Colonic mucosa (tissue), 4 donors: ENCODE data around the gene MYPOP. TPM values are rescaled to one million over a fixed set of nuclear protein-coding genes. Genes with fewer than 3 reads are reported as not detected.

Experiments used
- DNase-seq: peaks from one replicate; pipeline ENCODE4 v3.0.0-alpha.2; 2020
- H3K27ac ChIP-seq: fragments of 200-600 bp; one replicate; pipeline ENCODE4 v1.8.0; 2021
- H3K27me3 ChIP-seq: fragments of 200-600 bp; one replicate; pipeline ENCODE4 v1.8.0; 2021
- H3K36me3 ChIP-seq: fragments of 200-600 bp; one replicate; pipeline ENCODE4 v1.8.0; 2021
- H3K4me1 ChIP-seq: fragments of 200-600 bp; one replicate; pipeline ENCODE4 v1.8.0; 2021; ENCODE audit warnings: mild to moderate bottlenecking
- H3K4me3 ChIP-seq: fragments of 200-600 bp; one replicate; pipeline ENCODE4 v1.8.0; 2021
- H3K9ac ChIP-seq, 2 donors: one replicate each; pipeline ENCODE4 v1.7.0; 2013; ENCODE audit warnings: control low read depth in 2 of 2, low read depth in 2 of 2, low read length in 2 of 2
- H3K9me3 ChIP-seq: fragments of 200-600 bp; one replicate; pipeline ENCODE4 v1.8.0; 2021
- intact Hi-C: fragments of 100-400 bp; cut with DNase I; formaldehyde crosslinking; loops from one replicate; pipeline ENCODE4 v1.14.1; 2022
- total RNA-seq, 2 donors: library from RNA; stranded (reverse); fragmentation: NEBNext Ultra II Directional in 1 of 2; extraction: Animal tissue kit (Norgen Biotek cat#: 25700) in 1 of 2; gene quantifications; one replicate each; pipeline ENCODE4 v1.2.1, GENCODE V29; 2021
- TF ChIP-seq, protein P1 (sequence below): fragments of 200-600 bp; IDR thresholded peaks from one replicate; pipeline ENCODE4 v1.8.0; 2022; ENCODE audit warnings: antibody characterized with exemption, mild to moderate bottlenecking
- donor health status: healthy.
- donor health status: DM: no; HTN: no; CAD: no.
- donor health status: DM: no; HTN: no; CAD: no.

The MYPOP gene
- total RNA-seq, 2 donors from 2014 or later: 8.9 to 9.0 TPM

DNA sequence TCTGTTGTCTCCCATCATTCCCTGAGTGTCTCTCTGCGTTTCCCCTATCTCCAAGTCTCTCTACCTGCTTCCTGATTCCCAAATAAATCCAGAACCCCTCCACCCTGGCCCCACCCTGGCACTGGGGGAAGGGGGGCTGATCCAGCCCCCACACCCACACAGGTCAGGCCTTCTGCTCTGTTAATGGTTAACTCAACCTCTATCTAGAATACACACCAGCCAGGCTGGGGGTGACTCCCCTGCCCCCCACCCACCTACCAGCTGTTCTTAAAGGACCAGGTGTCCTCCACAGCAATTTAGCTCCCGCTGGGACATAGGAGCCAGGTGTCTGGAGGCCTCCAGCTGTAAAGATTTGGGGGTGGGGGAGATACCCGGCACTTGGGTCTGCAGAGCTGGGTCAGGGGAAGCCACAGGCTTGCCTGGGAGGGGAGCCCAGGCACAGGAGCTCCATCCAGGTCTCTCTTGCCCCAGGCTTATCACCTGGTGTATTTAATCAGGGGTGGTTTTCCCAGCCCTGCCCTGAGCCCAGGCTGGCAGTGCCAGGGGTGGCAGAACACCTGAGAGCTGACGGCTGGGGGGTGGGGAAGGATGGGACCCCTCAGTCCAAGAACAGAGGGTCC, 20.4 kb downstream of the MYPOP start:
- DNase-seq: peak; percentile 86
- intact Hi-C loops: loop anchor here (10.0 kb wide), 1 partner anchor 67 kb away; the partner anchor contains the start of gene RSPH6A
- peaks cover 25% of the 10 kb centered on the region for H3K4me1 ChIP-seq
- TF ChIP-seq, protein P1, sequence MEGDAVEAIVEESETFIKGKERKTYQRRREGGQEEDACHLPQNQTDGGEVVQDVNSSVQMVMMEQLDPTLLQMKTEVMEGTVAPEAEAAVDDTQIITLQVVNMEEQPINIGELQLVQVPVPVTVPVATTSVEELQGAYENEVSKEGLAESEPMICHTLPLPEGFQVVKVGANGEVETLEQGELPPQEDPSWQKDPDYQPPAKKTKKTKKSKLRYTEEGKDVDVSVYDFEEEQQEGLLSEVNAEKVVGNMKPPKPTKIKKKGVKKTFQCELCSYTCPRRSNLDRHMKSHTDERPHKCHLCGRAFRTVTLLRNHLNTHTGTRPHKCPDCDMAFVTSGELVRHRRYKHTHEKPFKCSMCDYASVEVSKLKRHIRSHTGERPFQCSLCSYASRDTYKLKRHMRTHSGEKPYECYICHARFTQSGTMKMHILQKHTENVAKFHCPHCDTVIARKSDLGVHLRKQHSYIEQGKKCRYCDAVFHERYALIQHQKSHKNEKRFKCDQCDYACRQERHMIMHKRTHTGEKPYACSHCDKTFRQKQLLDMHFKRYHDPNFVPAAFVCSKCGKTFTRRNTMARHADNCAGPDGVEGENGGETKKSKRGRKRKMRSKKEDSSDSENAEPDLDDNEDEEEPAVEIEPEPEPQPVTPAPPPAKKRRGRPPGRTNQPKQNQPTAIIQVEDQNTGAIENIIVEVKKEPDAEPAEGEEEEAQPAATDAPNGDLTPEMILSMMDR: no peak
- H3K9ac ChIP-seq: peak overlapping the region in 1 of 2 donors; percentile 90
- H3K4me3 ChIP-seq: peak overlapping the region; percentile 16
- no peaks in the 10 kb centered on the region for H3K36me3 ChIP-seq
- H3K9me3 ChIP-seq: no peaks in the 10 kb centered on the region
- peak overlapping the region; percentile 75 for H3K27ac ChIP-seq
- H3K27me3 ChIP-seq: no peaks in the 10 kb centered on the region

DNA sequence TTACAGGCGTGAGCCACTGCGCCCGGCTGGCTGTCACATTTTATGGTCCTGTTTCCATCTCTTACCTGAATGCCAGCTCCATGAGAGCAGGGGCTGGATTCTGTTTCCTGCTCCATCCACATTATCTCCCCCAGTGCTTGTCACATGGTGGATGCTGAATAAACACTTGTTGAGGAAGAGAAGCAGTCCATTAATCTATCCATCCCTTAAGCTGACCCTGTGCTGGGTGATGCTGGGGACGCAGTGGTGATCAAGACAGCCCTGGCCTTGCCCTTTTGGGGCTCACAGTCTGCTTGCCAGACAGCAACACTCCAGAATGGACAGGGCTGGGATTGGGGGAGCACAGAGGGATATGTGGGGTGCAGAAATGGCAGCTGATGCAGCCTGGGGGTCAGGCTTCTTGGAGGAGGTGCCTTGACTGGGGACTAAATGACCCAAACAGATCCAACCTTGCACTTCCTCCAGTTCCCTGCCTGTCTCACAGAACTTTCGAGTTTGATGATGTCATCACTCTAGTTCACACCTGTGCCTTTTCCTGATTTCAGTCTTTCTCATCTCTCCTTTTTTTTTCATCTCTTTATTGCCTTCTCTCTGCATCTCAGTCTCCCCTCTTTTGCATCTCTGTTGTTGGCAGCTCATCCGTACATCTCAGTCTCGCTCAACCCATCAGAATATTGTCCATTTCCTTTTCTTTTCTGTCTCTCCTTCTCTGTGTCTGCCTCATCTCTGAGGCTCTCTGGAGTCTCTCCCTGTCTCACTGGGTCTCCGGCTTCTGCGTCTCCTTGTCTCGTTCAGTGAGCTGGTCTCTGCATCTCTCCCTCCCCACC, 21.1 kb downstream of the MYPOP start:
- H3K9ac ChIP-seq: peak overlapping the region in 1 of 2 donors; percentile 90
- TF ChIP-seq, protein P1: no peak
- H3K27me3 ChIP-seq: no peaks in the 10 kb centered on the region
- peak; percentile 42 for DNase-seq
- peaks cover 30% of the 10 kb centered on the region for H3K4me1 ChIP-seq
- no peaks in the 10 kb centered on the region for H3K36me3 ChIP-seq
- H3K27ac ChIP-seq: peak overlapping the region; percentile 75
- intact Hi-C loops: loop anchor here (10.0 kb wide), 1 partner anchor 66 kb away; the partner anchor contains the start of gene RSPH6A
- no peaks in the 10 kb centered on the region for H3K9me3 ChIP-seq
- H3K4me3 ChIP-seq: no peak overlapping the region

DNA sequence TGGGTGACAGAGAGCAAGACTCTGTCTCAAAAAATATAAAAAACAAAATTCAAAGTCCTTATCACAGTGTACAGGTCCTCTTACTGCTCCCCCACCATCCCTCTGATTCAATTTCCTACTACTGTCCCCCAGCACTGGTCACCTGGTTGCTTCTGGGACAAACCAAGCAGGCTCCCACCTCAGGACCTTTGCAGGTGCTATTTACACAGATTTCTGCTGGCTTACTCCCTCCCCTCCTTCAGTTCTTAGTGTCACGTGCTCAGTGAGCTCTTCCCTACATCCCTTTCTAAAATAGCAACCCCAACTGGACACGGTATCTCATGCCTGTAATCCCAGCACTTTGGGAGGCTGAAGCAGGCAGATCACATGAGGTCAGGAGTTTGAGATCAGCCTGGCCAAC, 22.4 kb downstream of the MYPOP start:
- peak overlapping the region; percentile 75 for H3K27ac ChIP-seq
- TF ChIP-seq, protein P1: no peak
- H3K27me3 ChIP-seq: no peaks in the 10 kb centered on the region
- H3K36me3 ChIP-seq: no peaks in the 10 kb centered on the region
- no peak for DNase-seq
- no peak overlapping the region for H3K9ac ChIP-seq
- H3K4me1 ChIP-seq: peaks cover 26% of the 10 kb centered on the region
- H3K9me3 ChIP-seq: no peaks in the 10 kb centered on the region
- no peak overlapping the region for H3K4me3 ChIP-seq
- intact Hi-C loops: loop anchor here (10.0 kb wide), 1 partner anchor 65 kb away; the partner anchor contains the start of gene RSPH6A

DNA sequence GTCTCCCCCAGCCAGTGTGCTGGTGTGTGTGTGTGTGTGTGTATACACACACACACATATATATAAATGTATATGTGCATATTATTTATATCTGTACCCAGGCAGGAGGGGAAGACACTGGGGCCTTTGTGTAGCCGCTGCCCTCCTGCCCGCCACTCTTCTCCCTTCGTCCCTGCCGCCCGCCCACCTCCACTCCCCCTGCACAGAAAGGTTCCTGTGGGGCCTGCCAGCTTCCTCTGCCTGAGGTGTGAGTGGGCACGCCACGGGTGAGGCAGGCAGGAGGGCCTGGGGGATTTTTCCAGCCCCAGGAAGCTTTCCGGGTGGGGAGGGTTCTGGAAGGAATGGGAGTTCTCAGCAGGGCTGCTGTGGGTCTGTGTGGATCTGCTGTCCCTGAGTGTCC, 23.4 kb downstream of the MYPOP start:
- intact Hi-C loops: no loop called here
- Histone ChIP-seq H3K27ac (peak overlapping the region; percentile 15), H3K4me3 (no peak overlapping the region), H3K9ac (peak overlapping the region in 1 of 2 donors; percentile 30), H3K4me1 (peaks cover 17% of the 10 kb centered on the region), H3K36me3 (no peaks in the 10 kb centered on the region), H3K9me3 (no peaks in the 10 kb centered on the region), H3K27me3 (no peaks in the 10 kb centered on the region)
- DNase-seq: no peak
- TF ChIP-seq, protein P1: no peak

DNA sequence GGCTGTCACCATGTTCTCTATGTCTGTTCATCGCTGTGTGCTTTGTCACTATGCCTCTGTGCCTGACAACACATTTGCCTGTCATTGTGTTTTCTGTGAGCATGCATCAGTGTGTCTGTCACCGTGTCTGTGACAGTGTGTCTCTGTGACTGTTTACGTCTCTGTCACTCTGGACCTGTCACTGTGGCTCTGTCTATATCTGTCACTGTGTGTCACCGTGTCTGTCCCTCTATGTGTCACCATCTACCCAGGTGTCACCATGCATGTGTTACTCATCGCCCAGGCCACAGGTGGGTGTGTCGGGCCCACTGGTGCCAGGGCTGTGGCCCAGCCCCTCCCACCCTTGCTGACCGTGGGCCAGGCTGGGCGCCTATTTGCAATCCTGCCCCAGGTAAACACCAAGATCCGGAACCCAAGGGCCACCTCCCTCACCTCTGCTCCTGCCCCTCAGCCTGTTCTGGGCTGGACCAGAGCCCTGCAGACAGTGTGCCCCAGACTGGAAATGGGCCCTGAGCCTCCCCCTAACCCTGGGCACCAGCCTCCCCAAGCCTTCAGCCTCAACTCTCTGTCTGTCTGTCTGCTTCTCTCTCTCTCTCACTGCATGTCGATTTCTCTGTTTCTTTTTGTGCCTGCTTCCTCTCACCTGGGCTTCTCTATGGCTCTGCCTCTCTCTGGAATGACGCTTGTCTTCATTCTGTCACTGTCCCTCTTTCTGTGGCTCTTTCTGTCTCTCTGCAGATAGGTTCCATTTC, 24.2 kb downstream of the MYPOP start:
- H3K9ac ChIP-seq: peak overlapping the region in 1 of 2 donors; percentile 30

More for the DNA sequence above, 24.2 kb downstream of the MYPOP start:
- peak; percentile 80 for DNase-seq
- Histone ChIP-seq H3K36me3 (no peaks in the 10 kb centered on the region), H3K4me1 (peaks cover 12% of the 10 kb centered on the region), H3K27me3 (no peaks in the 10 kb centered on the region), H3K9me3 (no peaks in the 10 kb centered on the region), H3K27ac (peak overlapping the region; percentile 15), H3K4me3 (no peak overlapping the region)
- intact Hi-C loops: no loop called here
- TF ChIP-seq, protein P1: no peak
